GM19035 (cell line): ENCODE data around the gene ARID3B.
"Not testable (repeated sequence)": the region's sequence is repeated elsewhere in the genome, so short reads cannot be mapped to it uniquely, and the experiment has no call there.

Experiments used
- ATAC-seq: cut with Tn5 transposase; IDR thresholded peaks from one replicate; pipeline ENCODE4 v1.9.1; 2021; ENCODE audit not compliant: unreplicated experiment

The ARID3B gene

GRCh38 chr15:74565381-74566085 is 24.5 kb downstream of the ARID3B start:
- no peak for ATAC-seq

GRCh38 chr15:74568594-74568993 is 27.6 kb downstream of the ARID3B start:
- ATAC-seq, result no peak

GRCh38 chr15:74569731-74570070 is 28.7 kb downstream of the ARID3B start:
- ATAC-seq, result no peak

- ATAC-seq, result no peak
These were observed 30.2 kb downstream of the ARID3B start for GRCh38 chr15:74571191-74571590.

GRCh38 chr15:74573987-74574386 is 33.0 kb downstream of the ARID3B start:
- ATAC-seq, result no peak

- no peak for ATAC-seq
These were observed 37.5 kb downstream of the ARID3B start for GRCh38 chr15:74578496-74578994.

- no peak for ATAC-seq
These were observed 38.0 kb downstream of the ARID3B start for GRCh38 chr15:74579001-74579400.

GRCh38 chr15:74580538-74581350 is 39.7 kb downstream of the ARID3B start:
- ATAC-seq, result no peak

- ATAC-seq, result no peak
These were observed 43.2 kb downstream of the ARID3B start for GRCh38 chr15:74584204-74584603.

GRCh38 chr15:74584779-74585178 is 43.8 kb downstream of the ARID3B start:
- ATAC-seq, result no peak

GRCh38 chr15:74585191-74585590 is 44.2 kb downstream of the ARID3B start:
- ATAC-seq, result no peak

- ATAC-seq, result no peak
These were observed 44.8 kb downstream of the ARID3B start for GRCh38 chr15:74585857-74586256.

GRCh38 chr15:74589826-74590225 is 48.8 kb downstream of the ARID3B start:
- no peak for ATAC-seq

- ATAC-seq, result no peak
These were observed 51.2 kb downstream of the ARID3B start for GRCh38 chr15:74592222-74592621.

- no peak for ATAC-seq
These were observed 52.1 kb downstream of the ARID3B start for GRCh38 chr15:74593122-74593521.

GRCh38 chr15:74594455-74594854 is 53.4 kb downstream of the ARID3B start:
- ATAC-seq, result no peak

- no peak for ATAC-seq
These were observed 54.3 kb downstream of the ARID3B start for GRCh38 chr15:74595271-74595670.

GRCh38 chr15:74596736-74597135 is 55.7 kb downstream of the ARID3B start:
- not testable (repeated sequence) for ATAC-seq

- not testable (repeated sequence) for ATAC-seq
These were observed 56.2 kb downstream of the ARID3B start for GRCh38 chr15:74597146-74597705.

- peak; percentile 89 for ATAC-seq
These were observed 57.3 kb downstream of the ARID3B start for GRCh38 chr15:74598126-74598842.

- ATAC-seq, result no peak
These were observed 58.1 kb downstream of the ARID3B start for GRCh38 chr15:74599156-74599555.
